Measurements from ENCODE around the gene ORC3.

GRCh38 chr6:87673237-87673636 is 83.3 kb downstream of the ORC3 start:
- TF ChIP-seq CTCF (IDR thresholded peaks at IDR 0.05) (no peak), ZFX (IDR thresholded peaks at IDR 0.05; ENCODE audit: borderline replicate concordance) (no peak)

Data from 22Rv1 (cell line).